Neural progenitor cell (in vitro differentiated cells): ENCODE measurements around the gene TRIM31.

Source experiments
- EZH2 ChIP-seq: fragments of 200-600 bp; sonication (generic); IDR thresholded peaks from 2 replicates; pipeline ENCODE4 v1.6.1; 2017; ENCODE audit warnings: antibody characterized with exemption, mild to moderate bottlenecking, moderate library complexity
- EZH2phosphoT487 ChIP-seq: fragments of 200-600 bp; sonication (generic); IDR thresholded peaks from 2 replicates; pipeline ENCODE4 v1.6.1; 2017; ENCODE audit warnings: antibody characterized with exemption
- TF ChIP-seq, protein P1 (sequence below): fragments of 200-600 bp; sonication (generic); IDR thresholded peaks from 2 replicates; pipeline ENCODE4 v1.5.1; 2017; ENCODE audit warnings: antibody characterized with exemption, mild to moderate bottlenecking

DNA sequence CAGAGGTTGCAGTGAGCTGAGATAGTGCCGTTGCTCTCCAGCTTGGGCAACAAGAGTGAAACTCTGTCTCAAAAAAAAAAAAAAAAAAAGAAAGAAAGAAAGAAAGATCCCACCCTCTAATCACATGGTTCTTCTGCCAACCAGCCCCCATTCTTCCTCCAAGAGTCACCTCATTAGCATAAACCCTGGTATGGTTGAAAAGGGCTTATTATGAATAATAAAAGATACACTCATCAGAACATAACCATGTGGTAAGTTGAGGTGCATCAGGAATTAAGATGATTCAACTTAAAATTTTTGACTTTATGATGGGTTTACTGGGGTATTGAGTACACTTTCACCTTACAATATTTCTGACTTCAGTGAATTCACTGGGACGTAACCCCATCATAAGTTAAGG is 22.3 kb upstream of the TRIM31 start:
- TF ChIP-seq, protein P1, sequence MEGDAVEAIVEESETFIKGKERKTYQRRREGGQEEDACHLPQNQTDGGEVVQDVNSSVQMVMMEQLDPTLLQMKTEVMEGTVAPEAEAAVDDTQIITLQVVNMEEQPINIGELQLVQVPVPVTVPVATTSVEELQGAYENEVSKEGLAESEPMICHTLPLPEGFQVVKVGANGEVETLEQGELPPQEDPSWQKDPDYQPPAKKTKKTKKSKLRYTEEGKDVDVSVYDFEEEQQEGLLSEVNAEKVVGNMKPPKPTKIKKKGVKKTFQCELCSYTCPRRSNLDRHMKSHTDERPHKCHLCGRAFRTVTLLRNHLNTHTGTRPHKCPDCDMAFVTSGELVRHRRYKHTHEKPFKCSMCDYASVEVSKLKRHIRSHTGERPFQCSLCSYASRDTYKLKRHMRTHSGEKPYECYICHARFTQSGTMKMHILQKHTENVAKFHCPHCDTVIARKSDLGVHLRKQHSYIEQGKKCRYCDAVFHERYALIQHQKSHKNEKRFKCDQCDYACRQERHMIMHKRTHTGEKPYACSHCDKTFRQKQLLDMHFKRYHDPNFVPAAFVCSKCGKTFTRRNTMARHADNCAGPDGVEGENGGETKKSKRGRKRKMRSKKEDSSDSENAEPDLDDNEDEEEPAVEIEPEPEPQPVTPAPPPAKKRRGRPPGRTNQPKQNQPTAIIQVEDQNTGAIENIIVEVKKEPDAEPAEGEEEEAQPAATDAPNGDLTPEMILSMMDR, result no peak
- TF ChIP-seq EZH2phosphoT487 (no peak), EZH2 (no peak)
